Upper lobe of right lung (tissue), 1 donor: ENCODE measurements around the gene RTP2. TPM values are rescaled to one million over a fixed set of nuclear protein-coding genes. Genes with fewer than 3 reads are reported as not detected.
A peak's percentile ranks its signal among the peaks of the same experiment; 100 is the strongest.

Experiments used
- ATAC-seq: fragments of 200-7000 bp; cut with Tn5 transposase; one replicate; pipeline ENCODE4 v1.9.1; 2020; ENCODE audit warnings: mild to moderate bottlenecking, moderate library complexity
- DNase-seq: peaks from one replicate; pipeline ENCODE4 v3.0.0-alpha.2; 2020
- H3K27ac ChIP-seq: fragments of 200-600 bp; one replicate; pipeline ENCODE4 v1.8.0; 2022
- H3K27me3 ChIP-seq: fragments of 200-600 bp; one replicate; pipeline ENCODE4 v1.8.0; 2022; ENCODE audit warnings: mild to moderate bottlenecking
- H3K36me3 ChIP-seq: fragments of 200-600 bp; one replicate; pipeline ENCODE4 v1.8.0; 2022
- H3K4me1 ChIP-seq: fragments of 200-600 bp; one replicate; pipeline ENCODE4 v1.8.0; 2022
- H3K4me3 ChIP-seq: fragments of 200-600 bp; one replicate; pipeline ENCODE4 v1.8.0; 2022; ENCODE audit warnings: mild to moderate bottlenecking
- H3K9me3 ChIP-seq: fragments of 200-600 bp; one replicate; pipeline ENCODE4 v1.8.0; 2022
- CTCF ChIP-seq: fragments of 200-600 bp; IDR thresholded peaks from one replicate; pipeline ENCODE4 v1.8.0; 2022; ENCODE audit warnings: antibody characterized with exemption
- intact Hi-C: fragments of 100-400 bp; cut with DNase I; formaldehyde crosslinking; loops from one replicate; pipeline ENCODE4 v1.11.0; 2022
- total RNA-seq: library from RNA; stranded (reverse); fragmentation: NEBNext Ultra II Directional; extraction: Animal tissue kit (Norgen Biotek cat#: 25700); gene quantifications from one replicate; pipeline ENCODE4 v1.2.1, GENCODE V29; 2021
- donor health status: DM: no; HTN: yes; CAD: no; lungs with severe emphysema.

Gene RTP2
- total RNA-seq, 1 donor from 2014 or later, result not detected

- Histone ChIP-seq H3K9me3 (no peaks in the 10 kb centered on the region), H3K4me1 (no peaks in the 10 kb centered on the region), H3K27ac (no peak overlapping the region), H3K27me3 (no peaks in the 10 kb centered on the region), H3K4me3 (no peak overlapping the region), H3K36me3 (peaks cover 99% of the 10 kb centered on the region)
- no peak for DNase-seq
- intact Hi-C loops, result no loop called here
- peak; percentile 15 for ATAC-seq
- TF ChIP-seq CTCF, result no peak
These were observed 22.9 kb upstream of the RTP2 start for GRCh38 chr3:187725224-187725623.

DNA sequence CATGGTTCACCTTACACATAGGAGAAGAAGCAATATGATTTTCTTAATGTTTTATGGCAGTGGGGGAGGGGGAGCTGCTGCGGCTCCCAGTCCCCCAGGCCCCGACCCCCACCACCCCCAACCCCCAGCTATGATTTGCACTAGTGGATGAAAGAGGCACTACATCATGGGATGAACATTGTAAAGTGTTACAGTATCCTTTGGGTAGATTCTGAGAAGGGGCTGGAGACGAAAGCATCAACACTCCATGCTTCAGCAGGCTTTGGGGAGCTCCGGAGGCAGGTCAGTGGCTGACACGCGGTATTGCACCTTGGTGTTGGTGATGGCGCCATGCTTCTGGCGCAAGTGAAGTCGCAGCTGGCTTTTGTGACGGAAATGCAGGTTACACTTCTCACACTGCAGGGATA lies 19.9 kb upstream of the RTP2 start:
- H3K36me3 ChIP-seq, result peaks cover 69% of the 10 kb centered on the region

DNA sequence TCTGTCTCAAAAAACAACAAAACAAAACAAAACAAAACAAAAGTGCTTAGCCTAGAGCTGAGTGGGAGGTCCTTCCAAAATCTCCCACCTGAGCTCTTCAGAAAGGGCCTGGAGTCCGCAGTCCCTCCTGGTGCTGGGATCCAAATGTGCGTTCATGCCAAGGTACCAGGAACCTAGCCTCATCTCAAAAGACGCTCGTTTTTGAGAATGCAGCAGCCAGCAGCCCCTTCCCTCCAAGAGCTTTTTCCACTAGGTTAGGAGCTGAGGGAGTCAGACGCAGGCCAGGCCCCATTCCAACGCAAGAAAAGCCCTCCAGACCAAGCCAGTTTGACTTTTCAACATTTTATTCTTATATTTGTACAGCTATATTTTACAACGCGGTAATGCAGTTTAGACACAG lies 18.7 kb upstream of the RTP2 start:
- H3K36me3 ChIP-seq, result peaks cover 57% of the 10 kb centered on the region
- TF ChIP-seq CTCF, result no peak
- no peak overlapping the region for H3K27ac ChIP-seq
- DNase-seq, result no peak
- H3K9me3 ChIP-seq, result no peaks in the 10 kb centered on the region
- no peaks in the 10 kb centered on the region for H3K4me1 ChIP-seq
- intact Hi-C loops, result no loop called here
- H3K4me3 ChIP-seq, result no peak overlapping the region
- no peak for ATAC-seq
- H3K27me3 ChIP-seq, result no peaks in the 10 kb centered on the region

More for the DNA sequence above, 19.9 kb upstream of the RTP2 start:
- no peak for TF ChIP-seq CTCF
- no peaks in the 10 kb centered on the region for H3K9me3 ChIP-seq
- ATAC-seq (no peak), DNase-seq (no peak)
- no peaks in the 10 kb centered on the region for H3K27me3 ChIP-seq
- no peak overlapping the region for H3K4me3 ChIP-seq
- H3K27ac ChIP-seq, result no peak overlapping the region
- intact Hi-C loops, result no loop called here
- H3K4me1 ChIP-seq, result no peaks in the 10 kb centered on the region

- DNase-seq (no peak), ATAC-seq (no peak)
- intact Hi-C loops, result no loop called here
- peaks cover 50% of the 10 kb centered on the region for H3K36me3 ChIP-seq
- TF ChIP-seq CTCF, result no peak
- H3K9me3 ChIP-seq, result no peaks in the 10 kb centered on the region
- H3K27ac ChIP-seq, result no peak overlapping the region
- no peaks in the 10 kb centered on the region for H3K27me3 ChIP-seq
- no peaks in the 10 kb centered on the region for H3K4me1 ChIP-seq
- no peak overlapping the region for H3K4me3 ChIP-seq
These were observed 17.9 kb upstream of the RTP2 start for GRCh38 chr3:187720337-187720670.

GRCh38 chr3:187719628-187720336 lies 17.4 kb upstream of the RTP2 start:
- intact Hi-C loops, result no loop called here
- TF ChIP-seq CTCF, result no peak
- Histone ChIP-seq H3K36me3 (peaks cover 45% of the 10 kb centered on the region), H3K27ac (no peak overlapping the region), H3K27me3 (no peaks in the 10 kb centered on the region), H3K4me1 (no peaks in the 10 kb centered on the region), H3K4me3 (no peak overlapping the region), H3K9me3 (no peaks in the 10 kb centered on the region)
- peak; percentile 10 for ATAC-seq
- DNase-seq, result no peak

- no peak for DNase-seq
- ATAC-seq, result peak; percentile 33
- Histone ChIP-seq H3K4me3 (no peak overlapping the region), H3K27ac (no peak overlapping the region), H3K9me3 (no peaks in the 10 kb centered on the region), H3K4me1 (no peaks in the 10 kb centered on the region), H3K27me3 (no peaks in the 10 kb centered on the region), H3K36me3 (peaks cover 35% of the 10 kb centered on the region)
- intact Hi-C loops, result no loop called here
- no peak for TF ChIP-seq CTCF
These were observed 16.4 kb upstream of the RTP2 start for GRCh38 chr3:187718802-187719201.
